Stimulated activated CD8-positive, alpha-beta memory T cell treated with anti-CD3 and anti-CD28 coated beads, Interleukin-4, amount 100 ng/mL, for 24 hours (primary cell): Measurements from ENCODE around the gene OSBPL2.

Experiments used
- DNase-seq: peaks from one replicate; pipeline ENCODE4 v3.0.0-alpha.2; 2020; ENCODE audit warnings: low read depth

Gene OSBPL2

GRCh38 chr20:62258499-62259293, 20.4 kb downstream of the OSBPL2 start:
- no peak for DNase-seq

GRCh38 chr20:62259294-62259565, 20.9 kb downstream of the OSBPL2 start:
- no peak for DNase-seq

GRCh38 chr20:62262064-62262463, 23.7 kb downstream of the OSBPL2 start:
- no peak for DNase-seq

GRCh38 chr20:62263396-62263795, 25.1 kb downstream of the OSBPL2 start:
- DNase-seq: no peak

GRCh38 chr20:62265365-62265764, 27.0 kb downstream of the OSBPL2 start:
- DNase-seq: no peak

- no peak for DNase-seq
Observed at GRCh38 chr20:62266340-62266739, 28.0 kb downstream of the OSBPL2 start.

GRCh38 chr20:62266851-62267250, 28.5 kb downstream of the OSBPL2 start:
- DNase-seq: no peak

GRCh38 chr20:62267543-62267942, 29.2 kb downstream of the OSBPL2 start:
- no peak for DNase-seq

GRCh38 chr20:62268228-62268900, 30.0 kb downstream of the OSBPL2 start:
- no peak for DNase-seq

- no peak for DNase-seq
Observed at GRCh38 chr20:62269378-62269777, 31.1 kb downstream of the OSBPL2 start.

- DNase-seq: no peak
Observed at GRCh38 chr20:62269871-62270270, 31.6 kb downstream of the OSBPL2 start.

GRCh38 chr20:62272200-62272599, 33.9 kb downstream of the OSBPL2 start:
- DNase-seq: no peak

GRCh38 chr20:62273416-62273815, 35.1 kb downstream of the OSBPL2 start:
- no peak for DNase-seq

- no peak for DNase-seq
Observed at GRCh38 chr20:62274332-62274950, 36.1 kb downstream of the OSBPL2 start.

- DNase-seq: no peak
Observed at GRCh38 chr20:62275219-62275618, 36.9 kb downstream of the OSBPL2 start.

- no peak for DNase-seq
Observed at GRCh38 chr20:62276439-62276838, 38.1 kb downstream of the OSBPL2 start.

GRCh38 chr20:62277253-62277652, 38.9 kb downstream of the OSBPL2 start:
- no peak for DNase-seq

- DNase-seq: no peak
Observed at GRCh38 chr20:62280303-62280702, 42.0 kb downstream of the OSBPL2 start.

GRCh38 chr20:62281161-62281933, 43.0 kb downstream of the OSBPL2 start:
- DNase-seq: no peak

- DNase-seq: no peak
Observed at GRCh38 chr20:62282103-62282502, 43.8 kb downstream of the OSBPL2 start.

GRCh38 chr20:62282877-62283503, 44.7 kb downstream of the OSBPL2 start:
- DNase-seq: no peak

- DNase-seq: no peak
Observed at GRCh38 chr20:62284448-62284847, 46.1 kb downstream of the OSBPL2 start.
